Measurements from ENCODE around the gene APOBEC3B. TPM values are rescaled to one million over a fixed set of nuclear protein-coding genes. Genes with fewer than 3 reads are reported as not detected.
"Not testable (repeated sequence)": the region's sequence is repeated elsewhere in the genome, so short reads cannot be mapped to it uniquely, and the experiment has no call there.

Gene APOBEC3B
- total and polyA plus RNA-seq, 9 donors = 0.43 to 1.9 (median 1.1) TPM; not detected in 1

GRCh38 chr22:39013942-39014722 is 32.0 kb downstream of the APOBEC3B start, which contains the start of gene APOBEC3C:
Gene APOBEC3C, plus strand, starts transcription at chr22:39014257. Its CDS starts 106 bp downstream, at chr22:39014363.
- 1 to 2% (median 2%) methylated on average over 18 of the region's 18 CpGs for WGBS, 3 donors
- TF ChIP-seq EP300 (IDR thresholded peaks at IDR 0.05) (no peak), POLR2A (IDR thresholded peaks at IDR 0.05) (peak; percentile 36), CTCF (IDR thresholded peaks at IDR 0.05) (no peak)

GRCh38 chr22:39014723-39015121 is 32.6 kb downstream of the APOBEC3B start:
- H3K9me3 ChIP-seq; DNase-seq; H3K27me3 ChIP-seq; H3K4me1 ChIP-seq (ENCODE audit: insufficient read depth); H3K36me3 ChIP-seq: not testable (repeated sequence)
- WGBS, 3 donors = 24 to 33% (median 26%) methylated on average over 6 of the region's 6 CpGs
- peak overlapping the region; percentile 71 to 88 for H3K27ac ChIP-seq
- intact Hi-C loops (cut with DNase I) = loop anchor here in 3 of 4 donors (5.0 to 10.0 kb wide), 3 partner anchors 108 to 120 kb away; no protein-coding TSS in a partner anchor
- H3K4me3 ChIP-seq = peak overlapping the region; percentile 49

More at GRCh38 chr22:39013942-39014722, 32.0 kb downstream of the APOBEC3B start, which contains the start of gene APOBEC3C:
- H3K27me3 ChIP-seq = no peaks in the 10 kb centered on the region
- DNase-seq = peak; percentile 84 to 92 (median 88)
- peak within 1 kb of the TSS; percentile 71 to 88 for H3K27ac ChIP-seq
- peak within 1 kb of the TSS; percentile 49 for H3K4me3 ChIP-seq
- peaks cover 4% of the 10 kb centered on the region for H3K4me1 ChIP-seq (ENCODE audit: insufficient read depth)
- H3K36me3 ChIP-seq = no peaks in the 10 kb centered on the region
- no peaks in the 10 kb centered on the region for H3K9me3 ChIP-seq
- intact Hi-C loops (cut with DNase I) = loop anchor here in 3 of 4 donors (5.0 to 10.0 kb wide), 3 partner anchors 108 to 121 kb away; no protein-coding TSS in a partner anchor

GRCh38 chr22:39016592-39016991 is 34.4 kb downstream of the APOBEC3B start:
- DNase-seq = no peak
- Histone ChIP-seq H3K9me3 (no peaks in the 10 kb centered on the region), H3K27ac (no peak overlapping the region), H3K27me3 (no peaks in the 10 kb centered on the region), H3K4me1 (ENCODE audit: insufficient read depth) (peaks cover 10% of the 10 kb centered on the region), H3K4me3 (no peak overlapping the region), H3K36me3 (no peaks in the 10 kb centered on the region)
- TF ChIP-seq CTCF (IDR thresholded peaks at IDR 0.05) (no peak), EP300 (IDR thresholded peaks at IDR 0.05) (no peak), POLR2A (IDR thresholded peaks at IDR 0.05) (no peak)
- WGBS, 3 donors = 92 to 95% (median 94%) methylated on average over 13 of the region's 13 CpGs
- intact Hi-C loops (cut with DNase I) = loop anchor here in 2 of 4 donors (10.0 kb wide), 2 partner anchors 108 to 118 kb away; no protein-coding TSS in a partner anchor

- intact Hi-C loops (cut with DNase I) = loop anchor here in 2 of 4 donors (10.0 kb wide), 2 partner anchors 107 to 117 kb away; no protein-coding TSS in a partner anchor
- Histone ChIP-seq H3K4me1 (ENCODE audit: insufficient read depth) (peaks cover 12% of the 10 kb centered on the region), H3K27me3 (no peaks in the 10 kb centered on the region), H3K27ac (no peak overlapping the region), H3K36me3 (no peaks in the 10 kb centered on the region), H3K9me3 (no peaks in the 10 kb centered on the region), H3K4me3 (no peak overlapping the region)
- WGBS, 3 donors = 76 to 81% (median 80%) methylated on average over 18 of the region's 18 CpGs
- TF ChIP-seq CTCF (IDR thresholded peaks at IDR 0.05) (no peak), POLR2A (IDR thresholded peaks at IDR 0.05) (no peak), EP300 (IDR thresholded peaks at IDR 0.05) (no peak)
- DNase-seq = no peak
Observed at GRCh38 chr22:39017596-39018365, 35.6 kb downstream of the APOBEC3B start.

GRCh38 chr22:39020021-39020651 is 38.0 kb downstream of the APOBEC3B start:
- H3K27me3 ChIP-seq; intact Hi-C loops (cut with DNase I); H3K9me3 ChIP-seq; H3K36me3 ChIP-seq: not testable (repeated sequence)
- Histone ChIP-seq H3K4me3 (peak overlapping the region; percentile 16), H3K4me1 (ENCODE audit: insufficient read depth) (peaks cover 10% of the 10 kb centered on the region), H3K27ac (peak overlapping the region; percentile 75 to 78)
- DNase-seq = peak in 1 of 5 donors; percentile 38
- WGBS, 3 donors = 53 to 64% (median 57%) methylated on average over 15 of the region's 15 CpGs
